ENCODE measurements around the gene TMPRSS6. TPM values are rescaled to one million over a fixed set of nuclear protein-coding genes. Genes with fewer than 3 reads are reported as not detected.
A peak's percentile ranks its signal among the peaks of the same experiment; 100 is the strongest.

Gene TMPRSS6
- total and polyA plus RNA-seq, 12 donors: under 0.01 to 1.2 (median 0.08) TPM; not detected in 7

- Histone ChIP-seq H3K9me3 (replicated peaks in 1 of 3) (no peaks in the 10 kb centered on the region), H3K4me1 (replicated peaks in 1 of 2) (no peaks in the 10 kb centered on the region), H3K27me3 (no peaks in the 10 kb centered on the region), H3K4me3 (no peak overlapping the region), H3K27ac (no peak overlapping the region), H3K36me3 (replicated peaks in 1 of 2) (no peaks in the 10 kb centered on the region)
- intact Hi-C loops (cut with DNase I): loop anchor here (2.0 to 5.0 kb wide), 2 partner anchors 124 to 125 kb away; no protein-coding TSS in a partner anchor
- peak; percentile 58 to 78 (median 72) for DNase-seq
- TF ChIP-seq POLR2A (IDR thresholded peaks at IDR 0.05) (no peak), CTCF (IDR thresholded peaks at IDR 0.05) (peak; percentile 81 to 99 (median 88))
- 19 to 36% (median 32%) methylated on average over 10 to 15 of the region's 15 CpGs for WGBS, 4 donors
Observed at GRCh38 chr22:37077802-37078448, 31.6 kb downstream of the TMPRSS6 start.

- DNase-seq: no peak
- no peaks in the 10 kb centered on the region for H3K9me3 ChIP-seq (replicated peaks in 1 of 3)
- H3K27me3 ChIP-seq: no peaks in the 10 kb centered on the region
- H3K36me3 ChIP-seq (replicated peaks in 1 of 2): no peaks in the 10 kb centered on the region
- intact Hi-C loops (cut with DNase I): loop anchor here (2.0 to 5.0 kb wide), 2 partner anchors 126 to 127 kb away; no protein-coding TSS in a partner anchor
- no peak overlapping the region for H3K4me3 ChIP-seq
- WGBS, 4 donors: 79 to 84% (median 79%) methylated on average over 7 to 9 of the region's 9 CpGs
- no peak for TF ChIP-seq CTCF (IDR thresholded peaks at IDR 0.05)
- TF ChIP-seq POLR2A (IDR thresholded peaks at IDR 0.05): no peak
- H3K27ac ChIP-seq: no peak overlapping the region
- H3K4me1 ChIP-seq (replicated peaks in 1 of 2): no peaks in the 10 kb centered on the region
Observed at GRCh38 chr22:37075822-37076433, 33.6 kb downstream of the TMPRSS6 start.

GRCh38 chr22:37075046-37075445, 34.5 kb downstream of the TMPRSS6 start:
- DNase-seq: no peak
- WGBS, 4 donors: 71 to 80% (median 77%) methylated on average over 10 to 17 of the region's 17 CpGs
- H3K4me1 ChIP-seq (replicated peaks in 1 of 2): no peaks in the 10 kb centered on the region
- H3K27ac ChIP-seq: no peak overlapping the region
- peaks cover under 1% of the 10 kb centered on the region for H3K27me3 ChIP-seq
- no peaks in the 10 kb centered on the region for H3K36me3 ChIP-seq (replicated peaks in 1 of 2)
- H3K9me3 ChIP-seq (replicated peaks in 1 of 3): no peaks in the 10 kb centered on the region
- no peak overlapping the region for H3K4me3 ChIP-seq
- intact Hi-C loops (cut with DNase I): loop anchor here in 1 of 2 donors (5.0 kb wide), 1 partner anchor 127 kb away; no protein-coding TSS in a partner anchor
- TF ChIP-seq CTCF (IDR thresholded peaks at IDR 0.05) (no peak), POLR2A (IDR thresholded peaks at IDR 0.05) (no peak)

GRCh38 chr22:37074537-37074936, 35.0 kb downstream of the TMPRSS6 start:
- Histone ChIP-seq H3K27me3 (peaks cover 5% of the 10 kb centered on the region), H3K27ac (no peak overlapping the region), H3K4me3 (no peak overlapping the region), H3K4me1 (replicated peaks in 1 of 2) (no peaks in the 10 kb centered on the region), H3K36me3 (replicated peaks in 1 of 2) (no peaks in the 10 kb centered on the region), H3K9me3 (replicated peaks in 1 of 3) (no peaks in the 10 kb centered on the region)
- intact Hi-C loops (cut with DNase I): no loop called here
- TF ChIP-seq POLR2A (IDR thresholded peaks at IDR 0.05): no peak
- TF ChIP-seq CTCF (IDR thresholded peaks at IDR 0.05): no peak
- 49 to 69% (median 67%) methylated on average over 7 to 16 of the region's 16 CpGs for WGBS, 4 donors
- DNase-seq: no peak

All from adrenal gland (tissue), 12 donors.